UCSD-AML1 (cell line): Measurements from ENCODE around the gene AFF3.

ENCODE experiments used
- DNase-seq: peaks from one replicate; lab custom pipeline; 2025; ENCODE audit not compliant: unreplicated experiment; lab: John Stamatoyannopoulos, UW

Gene AFF3

DNA sequence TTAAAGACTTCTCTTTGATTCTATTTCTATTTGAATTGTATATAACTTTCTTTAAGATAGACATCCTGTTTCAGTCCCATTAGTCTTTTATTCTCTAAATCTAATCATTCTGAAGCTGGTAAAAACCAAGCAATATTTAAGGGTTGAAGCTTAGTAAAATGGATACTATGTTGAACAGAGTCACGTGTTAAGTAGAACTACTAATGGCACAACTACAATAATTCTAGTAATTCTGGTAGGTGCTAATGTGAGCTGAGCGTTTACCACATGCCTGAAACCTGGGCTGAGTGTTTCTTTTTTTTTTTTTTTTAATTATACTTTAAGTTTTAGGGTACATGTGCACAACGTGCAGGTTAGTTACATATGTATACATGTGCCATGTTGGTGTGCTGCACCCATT is 8.9 kb upstream of the AFF3 start:
- DNase-seq: no peak

DNA sequence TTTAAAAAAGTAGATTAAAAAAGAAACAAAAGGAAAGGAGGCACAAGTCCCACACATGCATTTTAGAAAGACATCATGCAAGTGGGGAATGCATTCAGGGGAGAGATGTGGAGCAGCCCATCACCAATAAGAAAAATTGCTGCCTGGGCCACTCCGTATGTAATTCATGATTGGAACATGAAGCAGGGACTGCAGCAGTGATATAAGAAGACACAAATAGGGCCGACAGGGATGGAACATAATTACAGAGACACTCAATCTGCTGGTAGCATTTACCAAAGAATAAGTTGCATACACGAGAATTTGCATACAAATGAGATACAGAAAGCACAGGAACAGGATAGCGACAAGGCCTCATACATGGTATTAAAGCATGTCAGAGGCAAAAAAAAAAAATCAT is 6.5 kb upstream of the AFF3 start:
- DNase-seq: no peak

DNA sequence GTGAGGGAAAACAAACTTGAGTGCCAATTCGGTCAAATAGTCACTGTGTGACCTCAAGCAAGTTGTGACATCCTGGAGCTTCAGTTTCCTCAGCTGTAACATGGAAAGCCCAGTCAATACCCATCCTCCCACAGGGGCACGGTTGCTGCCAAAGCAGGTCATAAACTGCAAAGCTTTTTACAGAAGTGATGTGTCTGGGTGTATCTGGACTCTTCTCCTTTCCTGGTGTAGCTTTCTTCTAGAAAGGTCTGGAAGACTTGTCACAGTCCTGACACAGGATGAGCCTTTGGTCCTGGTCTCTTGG is 4.2 kb upstream of the AFF3 start:
- DNase-seq: no peak

- DNase-seq: no peak
Observed at GRCh38 chr2:100145893-100146656, 3.7 kb upstream of the AFF3 start.

- no peak for DNase-seq
Observed at GRCh38 chr2:100143286-100143685, 896 bp upstream of the AFF3 start.

- no peak for DNase-seq
Observed at GRCh38 chr2:100141906-100142305, 484 bp downstream of the AFF3 start.

DNA sequence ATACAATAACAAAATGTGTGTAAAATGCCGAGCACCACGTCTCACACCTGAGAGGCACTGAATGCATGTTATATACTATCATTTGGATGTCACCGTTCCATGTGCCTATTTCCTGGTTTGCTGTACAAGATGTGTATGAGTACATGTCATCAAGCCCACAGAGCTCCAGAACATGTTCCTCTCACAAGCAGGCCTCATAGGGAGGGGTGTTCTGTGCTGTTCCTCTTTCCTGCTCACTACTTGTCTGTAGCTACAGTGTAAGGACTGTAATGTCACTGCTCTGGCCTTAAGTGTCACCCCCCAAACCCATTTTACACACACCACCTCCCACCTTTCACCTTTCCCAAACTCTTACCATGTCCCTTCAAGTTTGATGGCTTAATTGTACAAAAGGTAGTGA is 1.8 kb downstream of the AFF3 start:
- no peak for DNase-seq

DNA sequence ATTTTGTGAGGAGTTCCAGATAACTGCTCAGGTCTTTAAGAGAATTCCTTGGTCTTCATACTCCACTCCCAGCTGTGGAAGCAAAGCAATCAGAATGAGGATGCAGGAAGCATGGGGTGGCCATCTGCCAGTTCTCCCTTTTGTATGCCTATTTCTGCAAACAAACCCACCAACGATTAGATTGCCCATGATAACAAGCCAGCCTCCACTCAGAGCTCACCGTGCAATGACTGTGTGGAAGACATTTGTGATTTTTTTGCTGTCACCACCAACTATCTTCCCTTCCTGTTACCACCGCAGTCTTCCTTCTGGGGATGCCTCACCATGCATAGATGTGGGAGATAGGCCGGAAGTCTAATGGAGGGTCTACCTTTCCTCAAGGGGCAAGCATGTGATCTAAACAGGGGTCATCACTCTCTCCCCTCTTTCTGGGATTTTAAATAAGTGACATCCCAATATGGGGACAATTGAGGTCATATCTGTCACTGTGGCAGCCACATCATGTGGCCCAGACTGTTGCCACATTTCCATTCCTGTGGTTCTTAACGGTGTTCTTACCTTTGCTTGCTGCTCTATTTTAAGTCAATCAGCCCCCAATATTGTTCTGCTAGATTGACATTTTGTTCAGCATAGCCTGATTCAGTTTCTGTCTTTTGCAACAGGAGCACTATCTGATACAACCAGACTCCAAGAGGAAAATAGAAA is 4.4 kb downstream of the AFF3 start:
- no peak for DNase-seq

- DNase-seq: no peak
Observed at GRCh38 chr2:100137318-100137717, 5.1 kb downstream of the AFF3 start.

DNA sequence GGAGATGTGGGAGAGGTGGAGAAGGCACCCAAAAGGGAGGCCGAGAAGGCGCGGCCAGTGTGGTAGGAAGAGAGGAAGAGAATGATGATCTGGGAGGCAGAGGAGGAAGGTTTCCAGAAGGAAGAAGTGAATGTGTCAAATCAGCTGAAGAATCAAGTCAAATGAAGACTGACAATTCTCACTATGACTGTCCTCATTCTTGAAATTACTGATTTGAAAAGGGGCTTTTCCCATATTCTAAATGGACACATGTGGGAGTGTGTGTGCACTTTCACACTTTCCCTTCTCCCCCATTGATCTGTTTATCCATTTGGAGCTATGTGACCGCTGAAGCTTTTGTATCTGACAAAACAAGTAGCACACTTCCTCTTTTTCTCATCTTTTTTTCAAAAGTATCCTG is 6.1 kb downstream of the AFF3 start:
- DNase-seq: no peak

DNA sequence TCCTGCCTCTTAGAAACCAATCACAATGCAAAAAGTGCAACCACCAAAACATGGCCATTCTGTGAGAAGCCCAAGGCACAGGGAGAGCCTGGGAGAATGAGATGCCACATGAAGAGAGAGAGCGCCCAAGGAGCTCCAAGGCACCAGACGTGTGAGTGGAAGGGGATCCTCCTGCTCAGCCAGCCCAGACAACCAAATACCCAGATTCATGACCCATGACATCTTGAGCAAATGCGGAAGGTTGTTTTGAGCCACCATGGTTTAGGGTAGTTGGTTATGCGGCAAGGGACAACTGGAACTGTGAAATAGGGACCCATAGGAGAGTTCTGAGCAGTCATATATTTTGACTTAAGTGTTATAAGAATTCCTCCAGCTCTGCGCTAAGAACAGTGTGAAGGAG is 7.0 kb downstream of the AFF3 start:
- no peak for DNase-seq

- DNase-seq: no peak
Observed at GRCh38 chr2:100130595-100131391, 11.6 kb downstream of the AFF3 start.

DNA sequence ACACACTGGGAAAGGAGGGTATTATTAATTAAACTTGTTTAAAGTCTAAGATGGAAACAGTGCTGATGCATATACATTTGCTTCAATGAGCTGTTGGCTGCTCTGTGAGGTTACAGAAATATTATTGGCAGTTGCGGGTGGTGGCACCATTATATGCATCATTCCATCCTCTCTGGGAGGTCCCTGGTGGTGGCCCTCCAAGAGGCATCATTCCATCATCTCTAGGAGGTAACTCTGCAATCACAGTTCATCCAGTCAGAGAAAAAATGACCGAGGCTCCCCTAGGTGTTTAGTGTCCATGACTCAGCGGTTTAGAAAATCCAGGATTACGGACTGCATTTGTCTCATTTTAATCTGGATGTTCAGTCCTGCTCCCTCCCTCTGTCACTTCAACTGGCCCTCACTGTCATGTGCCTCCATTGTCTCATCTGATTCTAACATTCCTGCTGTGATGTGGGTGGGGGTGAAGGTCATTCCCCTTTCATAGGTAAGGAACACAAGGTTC is 15.4 kb downstream of the AFF3 start:
- no peak for DNase-seq

GRCh38 chr2:100126201-100126600 is 16.2 kb downstream of the AFF3 start:
- no peak for DNase-seq

GRCh38 chr2:100125626-100126025 is 16.8 kb downstream of the AFF3 start:
- DNase-seq: no peak

DNA sequence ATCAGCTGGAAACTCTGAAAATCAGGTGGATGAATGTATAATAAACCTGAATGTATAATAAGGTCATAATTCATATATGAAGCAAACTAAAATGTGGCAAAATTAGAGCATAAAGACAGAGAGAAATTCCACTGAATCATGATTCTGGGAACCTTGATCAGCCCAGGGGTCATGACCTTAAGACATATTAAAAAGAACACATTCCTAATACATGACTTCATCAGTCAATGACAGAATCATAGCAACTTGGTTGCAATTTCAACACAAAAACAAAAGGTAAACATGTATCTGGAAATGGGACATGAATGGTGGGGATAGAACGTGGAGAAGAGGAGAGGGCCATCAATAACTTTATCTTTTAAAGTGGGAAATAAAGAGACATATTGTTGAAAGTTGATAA is 17.6 kb downstream of the AFF3 start:
- DNase-seq: no peak

GRCh38 chr2:100121124-100121718 is 21.2 kb downstream of the AFF3 start:
- no peak for DNase-seq

- DNase-seq: no peak
Observed at GRCh38 chr2:100119235-100119634, 23.2 kb downstream of the AFF3 start.

- DNase-seq: no peak
Observed at GRCh38 chr2:100113990-100114433, 28.4 kb downstream of the AFF3 start.

DNA sequence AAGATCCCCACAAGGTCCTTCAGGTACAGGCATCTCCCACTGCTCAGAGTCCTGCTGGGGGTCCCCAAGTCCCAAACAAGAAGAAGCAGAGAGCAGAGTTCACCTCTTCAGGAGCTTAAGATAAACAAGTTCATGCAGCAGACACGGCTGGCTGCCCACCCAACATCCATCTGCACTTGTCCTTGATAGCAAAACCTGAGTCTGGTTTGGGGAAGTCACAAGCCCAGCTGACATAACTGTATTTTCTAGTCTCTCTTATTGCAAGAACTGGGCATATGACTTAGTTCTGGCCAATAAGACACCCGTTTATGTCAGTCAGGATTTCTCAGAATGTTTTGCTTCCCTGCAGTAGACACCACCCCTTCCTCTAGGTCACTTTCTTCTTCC is 31.8 kb downstream of the AFF3 start:
- no peak for DNase-seq

DNA sequence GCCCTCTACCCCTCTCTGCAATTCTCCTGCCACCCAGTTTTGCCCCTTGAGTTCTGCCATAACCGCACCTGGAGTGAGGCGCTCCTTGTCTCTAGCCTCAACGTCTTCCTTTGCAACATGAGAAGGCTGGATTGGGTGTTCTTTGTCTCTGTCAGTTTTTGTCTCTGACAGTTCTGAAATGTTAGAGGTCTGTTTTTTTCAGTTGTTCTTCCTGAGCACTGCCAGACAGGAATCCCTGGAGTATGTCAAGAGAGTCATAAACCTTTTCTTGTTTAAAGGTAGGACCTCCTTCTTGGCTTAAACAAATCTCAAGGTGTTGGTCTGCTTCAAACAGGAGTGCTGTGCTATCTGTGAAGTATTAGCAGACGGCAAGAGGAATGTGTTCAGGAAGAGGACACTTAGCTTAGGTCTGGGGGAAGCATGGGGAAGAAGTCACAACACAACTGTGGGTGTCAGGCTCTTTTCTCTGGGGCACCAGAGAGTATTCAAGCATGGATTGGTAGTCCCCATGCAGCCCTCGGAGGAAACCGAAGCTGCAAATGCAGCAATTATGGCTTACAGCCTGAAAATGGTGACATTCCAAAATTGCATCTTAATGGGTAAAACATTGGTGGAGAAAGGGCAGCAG is 32.3 kb downstream of the AFF3 start:
- DNase-seq: no peak
